Vagina (tissue), 2 donors: ENCODE results near the gene MICALL1. TPM values are rescaled to one million over a fixed set of nuclear protein-coding genes. Genes with fewer than 3 reads are reported as not detected.

ENCODE experiments used
- DNase-seq, 2 donors: peaks; one replicate each; pipeline ENCODE4 v3.0.0-alpha.2; 2017; ENCODE audit errors: extremely low spot score in 2 of 2
- H3K27ac ChIP-seq: fragments of 200-600 bp; sonication (generic); one replicate; pipeline ENCODE4 v1.5.1; 2019
- H3K27me3 ChIP-seq: fragments of 200-600 bp; sonication (generic); one replicate; pipeline ENCODE4 v1.5.1; 2019
- H3K36me3 ChIP-seq, 2 donors: fragments of 200-600 bp; sonication (generic); one replicate each; pipeline ENCODE4 v1.5.1; 2017 to 2019
- H3K4me1 ChIP-seq: fragments of 200-600 bp; sonication (generic); one replicate; pipeline ENCODE4 v1.5.1; 2019
- H3K4me3 ChIP-seq, 2 donors: fragments of 200-600 bp; sonication (generic); 1 replicate in 1 of 2; 2 replicates in 1 of 2; pipeline ENCODE4 v1.5.1; 2016 to 2019
- H3K9me3 ChIP-seq: fragments of 200-600 bp; sonication (generic); one replicate; pipeline ENCODE4 v1.5.1; 2019
- CTCF ChIP-seq, 3 experiments: fragments of 450-650 bp in 2 of 3; fragments of 200-600 bp in 1 of 3; sonication (generic) in 1 of 3; IDR thresholded peaks; one replicate each; pipeline ENCODE4 v1.5.1; 2017 to 2019; ENCODE audit warnings: antibody characterized with exemption in 3 of 3, mild to moderate bottlenecking in 2 of 3, moderate library complexity in 2 of 3
- POLR2A ChIP-seq, 2 donors: fragments of 450-650 bp; IDR thresholded peaks; one replicate each; pipeline ENCODE4 v1.6.1; 2017; ENCODE audit warnings: antibody characterized with exemption in 2 of 2, mild to moderate bottlenecking in 2 of 2, moderate library complexity in 2 of 2
- POLR2AphosphoS5 ChIP-seq, 2 donors: sonication (generic); formaldehyde crosslinking; IDR thresholded peaks; one replicate each; pipeline ENCODE4 v1.9.0; 2017; ENCODE audit warnings: antibody characterized with exemption in 2 of 2, mild to moderate bottlenecking in 2 of 2, low read depth in 1 of 2; ENCODE audit not compliant: insufficient read depth in 1 of 2
- intact Hi-C: fragments of 100-400 bp; cut with DNase I; formaldehyde crosslinking; loops from one replicate; pipeline ENCODE4 v1.15.1; 2023
- total RNA-seq: library from RNA; depleted of rRNA; stranded (reverse); fragments of >200 nt; gene quantifications from one replicate; pipeline ENCODE4 v1.2.3, GENCODE V29; 2016

Gene MICALL1
- total RNA-seq, 1 donor from 2014 or later, result 112 TPM

- no peak overlapping the region for H3K27ac ChIP-seq
- no peak for TF ChIP-seq POLR2AphosphoS5 (IDR thresholded peaks at IDR 0.05; ENCODE audit: insufficient read depth in 1 of 2, low read depth in 1 of 2)
- TF ChIP-seq CTCF (IDR thresholded peaks at IDR 0.05), result no peak
- TF ChIP-seq POLR2A (IDR thresholded peaks at IDR 0.05), result no peak
- no peak for DNase-seq
- intact Hi-C loops, result loop anchor here (5.0 kb wide), 1 partner anchor 81 kb away; no protein-coding TSS in a partner anchor
- no peaks in the 10 kb centered on the region for H3K9me3 ChIP-seq
- no peak overlapping the region for H3K4me3 ChIP-seq
- H3K4me1 ChIP-seq, result no peaks in the 10 kb centered on the region
- no peaks in the 10 kb centered on the region for H3K27me3 ChIP-seq
- H3K36me3 ChIP-seq, result peaks cover 0 to 22% of the 10 kb centered on the region in 2 donors
These were observed 62.6 kb downstream of the MICALL1 start for GRCh38 chr22:37968452-37969251.

- Histone ChIP-seq H3K4me1 (no peaks in the 10 kb centered on the region), H3K36me3 (peaks cover 0 to 22% of the 10 kb centered on the region in 2 donors)
- intact Hi-C loops, result no loop called here
These were observed 64.8 kb downstream of the MICALL1 start for GRCh38 chr22:37970864-37971263.

GRCh38 chr22:37971475-37972434 is 65.7 kb downstream of the MICALL1 start:
- Histone ChIP-seq H3K4me1 (no peaks in the 10 kb centered on the region), H3K27ac (no peak overlapping the region), H3K4me3 (no peak overlapping the region), H3K36me3 (peaks cover 0 to 20% of the 10 kb centered on the region in 2 donors), H3K27me3 (no peaks in the 10 kb centered on the region), H3K9me3 (no peaks in the 10 kb centered on the region)
- DNase-seq, result no peak
- intact Hi-C loops, result no loop called here
- TF ChIP-seq POLR2A (IDR thresholded peaks at IDR 0.05) (no peak), POLR2AphosphoS5 (IDR thresholded peaks at IDR 0.05; ENCODE audit: insufficient read depth in 1 of 2, low read depth in 1 of 2) (no peak), CTCF (IDR thresholded peaks at IDR 0.05) (no peak)

More at GRCh38 chr22:37970864-37971263, 64.8 kb downstream of the MICALL1 start:
- no peak for DNase-seq
- TF ChIP-seq POLR2AphosphoS5 (IDR thresholded peaks at IDR 0.05; ENCODE audit: insufficient read depth in 1 of 2, low read depth in 1 of 2) (no peak), POLR2A (IDR thresholded peaks at IDR 0.05) (no peak), CTCF (IDR thresholded peaks at IDR 0.05) (no peak)
- no peaks in the 10 kb centered on the region for H3K9me3 ChIP-seq
- no peaks in the 10 kb centered on the region for H3K27me3 ChIP-seq
- no peak overlapping the region for H3K27ac ChIP-seq
- no peak overlapping the region for H3K4me3 ChIP-seq

GRCh38 chr22:37972527-37972926 is 66.4 kb downstream of the MICALL1 start:
- peaks cover 0 to 12% of the 10 kb centered on the region in 2 donors for H3K36me3 ChIP-seq
- no peaks in the 10 kb centered on the region for H3K9me3 ChIP-seq
- intact Hi-C loops, result no loop called here
- TF ChIP-seq POLR2A (IDR thresholded peaks at IDR 0.05), result no peak
- TF ChIP-seq CTCF (IDR thresholded peaks at IDR 0.05), result no peak
- no peak for TF ChIP-seq POLR2AphosphoS5 (IDR thresholded peaks at IDR 0.05; ENCODE audit: insufficient read depth in 1 of 2, low read depth in 1 of 2)
- no peaks in the 10 kb centered on the region for H3K27me3 ChIP-seq
- DNase-seq, result no peak
- H3K4me1 ChIP-seq, result no peaks in the 10 kb centered on the region
- no peak overlapping the region for H3K27ac ChIP-seq
- no peak overlapping the region for H3K4me3 ChIP-seq
